Retinal pigment epithelial cell (primary cell): Measurements from ENCODE around the gene ENPP5.
A peak's percentile ranks its signal among the peaks of the same experiment; 100 is the strongest.

Experiments used
- DNase-seq: peaks from one replicate; pipeline ENCODE4 v3.0.0-alpha.2; 2010; ENCODE audit warnings: low read depth
- H3K4me3 ChIP-seq: 2 replicates; pipeline ENCODE4 v1.5.1; 2011; ENCODE audit warnings: mild to moderate bottlenecking, low read length, control low read depth, moderate library complexity
- CTCF ChIP-seq: conservative IDR thresholded peaks from 2 replicates; pipeline ENCODE4 v1.5.1; 2011; ENCODE audit warnings: low read depth, low read length, control low read depth, inconsistent platforms

The ENPP5 gene

GRCh38 chr6:46184114-46184513 lies 13.3 kb upstream of the ENPP5 start:
- no peak overlapping the region for H3K4me3 ChIP-seq
- peak; percentile 83 for DNase-seq
- TF ChIP-seq CTCF, result peak; percentile 35

- DNase-seq, result no peak
- no peak for TF ChIP-seq CTCF
- no peak overlapping the region for H3K4me3 ChIP-seq
These were observed 5.2 kb upstream of the ENPP5 start for GRCh38 chr6:46175976-46176375.

- DNase-seq, result no peak
- H3K4me3 ChIP-seq, result no peak overlapping the region
- TF ChIP-seq CTCF, result no peak
These were observed 4.7 kb upstream of the ENPP5 start for GRCh38 chr6:46175446-46175845.

GRCh38 chr6:46174904-46175303 lies 4.1 kb upstream of the ENPP5 start:
- TF ChIP-seq CTCF, result no peak
- H3K4me3 ChIP-seq, result no peak overlapping the region
- no peak for DNase-seq

- no peak overlapping the region for H3K4me3 ChIP-seq
- DNase-seq, result no peak
- no peak for TF ChIP-seq CTCF
These were observed 1.4 kb upstream of the ENPP5 start for GRCh38 chr6:46172176-46172575.

GRCh38 chr6:46160102-46160501 lies 10.7 kb downstream of the ENPP5 start:
- no peak for TF ChIP-seq CTCF
- no peak overlapping the region for H3K4me3 ChIP-seq
- no peak for DNase-seq

GRCh38 chr6:46159229-46159628 lies 11.6 kb downstream of the ENPP5 start:
- DNase-seq, result no peak
- no peak for TF ChIP-seq CTCF
- H3K4me3 ChIP-seq, result no peak overlapping the region
